SU-DHL-6 (cell line): Measurements from ENCODE around the gene RANBP9.

Experiments used
- H2AFZ ChIP-seq: fragments of 200-600 bp; sonication (generic); 2 replicates; pipeline ENCODE4 v1.6.1; 2014; ENCODE audit warnings: low read depth, mild to moderate bottlenecking, moderate library complexity, mixed read lengths, antibody characterized with exemption, low read length; ENCODE audit not compliant: severe bottlenecking
- H3F3A ChIP-seq: fragments of 200-600 bp; shearing (Covaris generic); 2 replicates; pipeline ENCODE4 v1.6.0; 2016; ENCODE audit warnings: antibody characterized with exemption, mild to moderate bottlenecking; ENCODE audit not compliant: insufficient read depth
- H3K27ac ChIP-seq: fragments of 200-600 bp; sonication (generic); 2 replicates; pipeline ENCODE4 v1.5.1; 2016; ENCODE audit warnings: low read depth, mild to moderate bottlenecking, low read length, moderate library complexity, mixed read lengths
- H3K27me3 ChIP-seq: fragments of 200-600 bp; sonication (generic), shearing (Covaris generic); 2 replicates; pipeline ENCODE4 v1.6.0; 2014; ENCODE audit warnings: mild to moderate bottlenecking, low read length
- H3K36me3 ChIP-seq: fragments of 200-600 bp; sonication (generic); 2 replicates; pipeline ENCODE4 v1.6.1; 2014; ENCODE audit warnings: mild to moderate bottlenecking, low read length, mixed read lengths
- H3K4me2 ChIP-seq: fragments of 300-600, 200-600 bp; shearing (Covaris generic), sonication (generic); 2 replicates; pipeline ENCODE4 v1.6.0; 2014; ENCODE audit warnings: low read length, low read depth, mild to moderate bottlenecking; ENCODE audit not compliant: poor library complexity, severe bottlenecking
- H3K4me3 ChIP-seq: fragments of 200-600 bp; sonication (generic); 2 replicates; pipeline ENCODE4 v1.5.1; 2014; ENCODE audit warnings: antibody characterized with exemption, low read length, mild to moderate bottlenecking, mixed read lengths; ENCODE audit not compliant: insufficient read depth, poor library complexity, severe bottlenecking
- H3K79me2 ChIP-seq: fragments of 200-600 bp; sonication (generic); 2 replicates; pipeline ENCODE4 v1.6.1; 2014; ENCODE audit warnings: mild to moderate bottlenecking, low read length, moderate library complexity; ENCODE audit not compliant: insufficient read depth
- H3K9ac ChIP-seq: fragments of 200-600 bp; sonication (generic); 2 replicates; pipeline ENCODE4 v1.7.0; 2014; ENCODE audit warnings: mild to moderate bottlenecking, low read length
- H3K9me2 ChIP-seq: fragments of 200-600 bp; sonication (generic); replicated peaks from 2 replicates; pipeline ENCODE4 v1.6.1; 2014; ENCODE audit warnings: low read length; ENCODE audit not compliant: insufficient read depth
- H3K9me3 ChIP-seq: fragments of 200-600 bp; sonication (generic); 2 replicates; pipeline ENCODE4 v1.6.1; 2014; ENCODE audit warnings: low read length, mixed read lengths; ENCODE audit not compliant: insufficient read depth
- H4K20me1 ChIP-seq: fragments of 200-600 bp; sonication (generic); 2 replicates; pipeline ENCODE4 v1.6.1; 2014; ENCODE audit warnings: low read depth, mild to moderate bottlenecking, antibody characterized with exemption, low read length, moderate library complexity, mixed read lengths
- CTCF ChIP-seq: fragments of 200-600 bp; sonication (generic); IDR thresholded peaks from one replicate; pipeline ENCODE4 v1.5.1; 2017; ENCODE audit warnings: antibody characterized with exemption, mild to moderate bottlenecking, low read length, moderate library complexity; ENCODE audit not compliant: insufficient read depth, poor library complexity, severe bottlenecking
- EZH2phosphoT487 ChIP-seq: fragments of 200-600 bp; sonication (generic), shearing (Covaris generic); conservative IDR thresholded peaks from 2 replicates; pipeline ENCODE4 v1.6.1; 2018; ENCODE audit warnings: mild to moderate bottlenecking, antibody characterized with exemption, low read length, moderate library complexity, mixed read lengths

The RANBP9 gene

GRCh38 chr6:13574149-13574570, 137.5 kb downstream of the RANBP9 start:
- peak overlapping the region; percentile 82 for H3K4me2 ChIP-seq
- peaks cover 27% of the 10 kb centered on the region for H3F3A ChIP-seq
- no peaks in the 10 kb centered on the region for H3K36me3 ChIP-seq
- H3K9me3 ChIP-seq: no peaks in the 10 kb centered on the region
- peak overlapping the region; percentile 84 for H3K27ac ChIP-seq
- TF ChIP-seq CTCF (peak; percentile 59), EZH2phosphoT487 (no peak)
- peak overlapping the region; percentile 65 for H2AFZ ChIP-seq
- peak overlapping the region; percentile 77 for H3K9ac ChIP-seq
- no peaks in the 10 kb centered on the region for H3K27me3 ChIP-seq
- H3K9me2 ChIP-seq: no peaks in the 10 kb centered on the region
- no peaks in the 10 kb centered on the region; the same call in 1 of the 2 replicates for H4K20me1 ChIP-seq
- H3K4me3 ChIP-seq: peak overlapping the region; percentile 64
- H3K79me2 ChIP-seq: peaks cover 8% of the 10 kb centered on the region

- peak overlapping the region; percentile 65 for H2AFZ ChIP-seq
- no peak for TF ChIP-seq EZH2phosphoT487
- no peak for TF ChIP-seq CTCF
- H4K20me1 ChIP-seq: no peaks in the 10 kb centered on the region; the same call in 1 of the 2 replicates
- no peaks in the 10 kb centered on the region for H3K36me3 ChIP-seq
- peak overlapping the region; percentile 64 for H3K4me3 ChIP-seq
- no peaks in the 10 kb centered on the region for H3K27me3 ChIP-seq
- no peaks in the 10 kb centered on the region for H3K9me2 ChIP-seq
- peak overlapping the region; percentile 84 for H3K27ac ChIP-seq
- H3K79me2 ChIP-seq: peaks cover 8% of the 10 kb centered on the region
- H3K4me2 ChIP-seq: peak overlapping the region; percentile 82
- peaks cover 27% of the 10 kb centered on the region for H3F3A ChIP-seq
- no peaks in the 10 kb centered on the region for H3K9me3 ChIP-seq
- H3K9ac ChIP-seq: peak overlapping the region; percentile 77
Observed at GRCh38 chr6:13573669-13574110, 137.9 kb downstream of the RANBP9 start.

- peak overlapping the region; percentile 64 for H3K4me3 ChIP-seq
- H3K9me3 ChIP-seq: no peaks in the 10 kb centered on the region
- no peaks in the 10 kb centered on the region for H3K27me3 ChIP-seq
- no peaks in the 10 kb centered on the region for H3K36me3 ChIP-seq
- H3K9me2 ChIP-seq: no peaks in the 10 kb centered on the region
- H3F3A ChIP-seq: peaks cover 27% of the 10 kb centered on the region
- peak overlapping the region; percentile 82 for H3K4me2 ChIP-seq
- H3K27ac ChIP-seq: no peak overlapping the region
- TF ChIP-seq EZH2phosphoT487 (no peak), CTCF (no peak)
- H3K79me2 ChIP-seq: peaks cover 8% of the 10 kb centered on the region
- peak overlapping the region; percentile 65 for H2AFZ ChIP-seq
- no peaks in the 10 kb centered on the region; the same call in 1 of the 2 replicates for H4K20me1 ChIP-seq
- H3K9ac ChIP-seq: peak overlapping the region; percentile 77
Observed at GRCh38 chr6:13572951-13573654, 138.5 kb downstream of the RANBP9 start.
